CD14-positive monocyte (primary cell): ENCODE data around the gene BLZF1. TPM values are rescaled to one million over a fixed set of nuclear protein-coding genes. Genes with fewer than 3 reads are reported as not detected.
"Not testable (repeated sequence)": the region's sequence is repeated elsewhere in the genome, so short reads cannot be mapped to it uniquely, and the experiment has no call there.

Source experiments
- DNase-seq, 3 donors: peaks; one replicate each; pipeline ENCODE4 v3.0.0-alpha.2; 2011 to 2022
- H2AFZ ChIP-seq: 2 replicates; pipeline ENCODE4 v1.6.0; 2012; ENCODE audit warnings: mild to moderate bottlenecking, low read depth, low read length, inconsistent platforms; ENCODE audit not compliant: insufficient read depth, poor library complexity, severe bottlenecking
- H3K27ac ChIP-seq, 2 donors: 1 replicate in 1 of 2; 2 replicates in 1 of 2; pipeline ENCODE4 v1.5.1; 2012 to 2013; ENCODE audit warnings: low read length in 2 of 2, control low read depth in 1 of 2, inconsistent platforms in 1 of 2, low read depth in 1 of 2, mild to moderate bottlenecking in 1 of 2
- H3K27me3 ChIP-seq, 2 donors: one replicate each; pipeline versions ENCODE4 v1.6.0 to v1.6.1; 2011 to 2013; ENCODE audit warnings: low read length in 2 of 2; ENCODE audit not compliant: control insufficient read depth in 2 of 2, insufficient read depth in 2 of 2
- H3K36me3 ChIP-seq, 2 donors: replicated peaks in 1 of 2; 1 replicate in 1 of 2; 2 replicates in 1 of 2; pipeline versions ENCODE4 v1.5.1 to v1.6.1; 2012 to 2013; ENCODE audit warnings: low read length in 2 of 2, control low read depth in 1 of 2, inconsistent platforms in 1 of 2, mild to moderate bottlenecking in 1 of 2; ENCODE audit not compliant: insufficient read depth in 2 of 2, control insufficient read depth in 1 of 2
- H3K4me1 ChIP-seq, 2 donors: 1 replicate in 1 of 2; 2 replicates in 1 of 2; pipeline versions ENCODE4 v1.5.1 to v1.6.1; 2012 to 2013; ENCODE audit warnings: low read length in 2 of 2, control low read depth in 1 of 2, inconsistent platforms in 1 of 2, mild to moderate bottlenecking in 1 of 2, moderate library complexity in 1 of 2; ENCODE audit not compliant: insufficient read depth in 2 of 2, control insufficient read depth in 1 of 2
- H3K4me2 ChIP-seq: replicated peaks from 2 replicates; pipeline ENCODE3; 2012; ENCODE audit warnings: low read length, moderate library complexity, mild to moderate bottlenecking; ENCODE audit not compliant: poor library complexity, severe bottlenecking; ENCODE audit errors: extremely low read depth
- H3K4me3 ChIP-seq, 3 experiments: fragments of 200-600 bp in 1 of 3; sonication (generic) in 1 of 3; replicated peaks in 1 of 3; 1 replicate in 2 of 3; 2 replicates in 1 of 3; pipeline ENCODE4 v1.5.1; 2011 to 2013; ENCODE audit warnings: low read length in 3 of 3, mild to moderate bottlenecking in 3 of 3, control low read depth in 2 of 3, low read depth in 2 of 3, inconsistent platforms in 1 of 3, moderate library complexity in 1 of 3
- H3K79me2 ChIP-seq: 2 replicates; pipeline ENCODE4 v1.6.0; 2012; ENCODE audit warnings: mild to moderate bottlenecking, control low read depth, inconsistent platforms, low read length, moderate library complexity; ENCODE audit not compliant: insufficient read depth
- H3K9ac ChIP-seq: 2 replicates; pipeline ENCODE4 v1.6.0; 2017; ENCODE audit warnings: low read length, mild to moderate bottlenecking; ENCODE audit not compliant: insufficient read depth, poor library complexity, severe bottlenecking
- H3K9me3 ChIP-seq, 2 donors: replicated peaks in 1 of 2; 1 replicate in 1 of 2; 2 replicates in 1 of 2; pipeline versions ENCODE4 v1.5.1 to v1.6.1; 2012 to 2013; ENCODE audit warnings: low read length in 2 of 2, control low read depth in 1 of 2; ENCODE audit not compliant: control insufficient read depth in 1 of 2, insufficient read depth in 1 of 2
- H4K20me1 ChIP-seq: 2 replicates; pipeline ENCODE4 v1.6.0; 2012; ENCODE audit warnings: mild to moderate bottlenecking, low read length, control low read depth, moderate library complexity; ENCODE audit not compliant: insufficient read depth
- H3K27ac Mint-ChIP-seq, 7 donors: one replicate each; pipeline ENCODE4 v1.8.0; 2020; ENCODE audit warnings: mild to moderate bottlenecking in 7 of 7, mixed read lengths in 7 of 7, moderate library complexity in 6 of 7, inconsistent platforms in 2 of 7
- H3K27me3 Mint-ChIP-seq, 3 donors: one replicate each; pipeline ENCODE4 v1.8.0; 2021 to 2022; ENCODE audit warnings: low read depth in 3 of 3, mild to moderate bottlenecking in 3 of 3, mixed read lengths in 3 of 3, moderate library complexity in 3 of 3, inconsistent platforms in 1 of 3
- H3K36me3 Mint-ChIP-seq, 2 donors: one replicate each; pipeline ENCODE4 v1.8.0; 2020; ENCODE audit warnings: mixed read lengths in 2 of 2, inconsistent platforms in 1 of 2, mild to moderate bottlenecking in 1 of 2
- H3K4me1 Mint-ChIP-seq: one replicate; pipeline ENCODE4 v1.8.0; 2020; ENCODE audit warnings: mild to moderate bottlenecking, mixed read lengths
- H3K4me3 Mint-ChIP-seq, 2 donors: one replicate each; pipeline ENCODE4 v1.8.0; 2020; ENCODE audit warnings: mild to moderate bottlenecking in 2 of 2, mixed read lengths in 2 of 2, moderate library complexity in 1 of 2
- H3K9me3 Mint-ChIP-seq, 7 donors: one replicate each; pipeline ENCODE4 v1.8.0; 2020 to 2022; ENCODE audit warnings: mixed read lengths in 7 of 7, mild to moderate bottlenecking in 6 of 7, moderate library complexity in 6 of 7, inconsistent platforms in 2 of 7
- WGBS: methylation state at CpG from one replicate; pipeline ENCODE4 v1.1.5; 2013; ENCODE audit warnings: missing lambda C conversion rate; ENCODE audit not compliant: insufficient coverage; 5-methylcytosine and 5-hydroxymethylcytosine counted together
- intact Hi-C, 2 donors: fragments of 100-400 bp; cut with micrococcal nuclease; formaldehyde crosslinking; loops; one replicate each; pipeline versions ENCODE4 v1.15.0 to v1.15.1; 2023
- polyA plus RNA-seq, 3 donors: library from polyadenylated mRNA; depleted of rRNA in 1 of 3; unstranded in 2 of 3; stranded (reverse) in 1 of 3; fragments of 300-500 nt in 2 of 3; fragments of >200 nt in 1 of 3; fragmentation: Illumina TruSeq in 2 of 3; gene quantifications; 1 replicate in 2 of 3; 2 replicates in 1 of 3; pipeline ENCODE4 v1.2.3, GENCODE V29; 2012 to 2021
- TF ChIP-seq, protein P1 (sequence below): fragments of 200-600 bp; IDR thresholded peaks from one replicate; pipeline ENCODE4 v1.8.0; 2022; ENCODE audit warnings: antibody characterized with exemption, mild to moderate bottlenecking

BLZF1 gene
- polyA plus RNA-seq, 3 donors, result 4.8 to 7.9 (median 5.5) TPM

DNA sequence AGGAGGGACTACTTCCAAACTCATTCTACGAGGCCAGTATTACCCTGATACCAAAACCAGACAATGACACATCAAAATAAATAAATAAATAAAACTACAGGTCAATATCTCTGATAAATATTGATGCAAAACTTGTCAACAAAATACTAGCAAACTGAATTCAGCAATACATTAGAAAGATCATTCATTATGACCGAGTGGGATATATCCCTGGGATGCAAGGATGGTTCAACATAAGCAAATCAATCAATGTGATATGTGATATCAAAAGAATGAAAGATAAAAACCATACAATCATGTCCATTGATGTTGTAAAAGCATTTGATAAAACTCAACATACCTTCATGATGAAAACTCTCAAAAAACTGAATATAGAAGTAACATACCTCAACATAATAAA is 37.1 kb upstream of the BLZF1 start:
- WGBS, result no CpG with 5 or more reads among the region's 2 CpGs

DNA sequence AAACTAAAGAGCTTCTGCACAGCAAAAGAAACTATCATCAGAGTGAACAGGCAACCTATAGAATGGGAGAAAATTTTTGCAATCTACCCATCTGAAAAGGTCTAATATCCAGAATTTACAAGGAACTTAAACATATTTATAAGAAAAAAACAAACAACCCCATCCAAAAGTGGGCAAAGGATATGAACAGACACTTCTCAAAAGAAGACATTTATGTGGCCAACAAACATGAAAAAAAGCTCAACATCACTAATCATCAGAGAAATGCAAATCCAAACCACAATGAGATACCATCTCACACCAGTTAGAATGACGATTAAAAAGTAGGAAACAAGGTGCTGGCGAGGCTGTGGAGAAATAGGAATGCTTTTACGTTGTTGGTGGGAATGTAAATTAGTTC is 33.3 kb upstream of the BLZF1 start:
- WGBS, result no CpG with 5 or more reads among the region's 3 CpGs
- not testable (repeated sequence) for H3K36me3 Mint-ChIP-seq

More for the DNA sequence above, 37.1 kb upstream of the BLZF1 start:
- DNase-seq, result no peak
- Histone ChIP-seq H3K9ac (no peak overlapping the region), H3K4me2 (no peak overlapping the region), H4K20me1 (no peaks in the 10 kb centered on the region), H3K27ac (no peak overlapping the region), H3K79me2 (no peaks in the 10 kb centered on the region), H2AFZ (no peak overlapping the region), H3K9me3 (peaks cover 0 to 4% of the 10 kb centered on the region in 2 donors), H3K4me1 (peaks cover 11 to 14% of the 10 kb centered on the region in 2 donors), H3K4me3 (no peak overlapping the region), H3K27me3 (no peaks in the 10 kb centered on the region), H3K36me3 (no peaks in the 10 kb centered on the region)
- peaks cover 0 to 4% of the 10 kb centered on the region in 2 donors for H3K36me3 Mint-ChIP-seq
- peaks cover 12% of the 10 kb centered on the region for H3K4me1 Mint-ChIP-seq
- H3K9me3 Mint-ChIP-seq, result peaks cover 11 to 20% (median 15%) of the 10 kb centered on the region in 7 donors
- intact Hi-C loops, result no loop called here
- no peak overlapping the region for H3K27ac Mint-ChIP-seq
- no peak overlapping the region for H3K4me3 Mint-ChIP-seq
- no peaks in the 10 kb centered on the region for H3K27me3 Mint-ChIP-seq
- TF ChIP-seq, protein P1, sequence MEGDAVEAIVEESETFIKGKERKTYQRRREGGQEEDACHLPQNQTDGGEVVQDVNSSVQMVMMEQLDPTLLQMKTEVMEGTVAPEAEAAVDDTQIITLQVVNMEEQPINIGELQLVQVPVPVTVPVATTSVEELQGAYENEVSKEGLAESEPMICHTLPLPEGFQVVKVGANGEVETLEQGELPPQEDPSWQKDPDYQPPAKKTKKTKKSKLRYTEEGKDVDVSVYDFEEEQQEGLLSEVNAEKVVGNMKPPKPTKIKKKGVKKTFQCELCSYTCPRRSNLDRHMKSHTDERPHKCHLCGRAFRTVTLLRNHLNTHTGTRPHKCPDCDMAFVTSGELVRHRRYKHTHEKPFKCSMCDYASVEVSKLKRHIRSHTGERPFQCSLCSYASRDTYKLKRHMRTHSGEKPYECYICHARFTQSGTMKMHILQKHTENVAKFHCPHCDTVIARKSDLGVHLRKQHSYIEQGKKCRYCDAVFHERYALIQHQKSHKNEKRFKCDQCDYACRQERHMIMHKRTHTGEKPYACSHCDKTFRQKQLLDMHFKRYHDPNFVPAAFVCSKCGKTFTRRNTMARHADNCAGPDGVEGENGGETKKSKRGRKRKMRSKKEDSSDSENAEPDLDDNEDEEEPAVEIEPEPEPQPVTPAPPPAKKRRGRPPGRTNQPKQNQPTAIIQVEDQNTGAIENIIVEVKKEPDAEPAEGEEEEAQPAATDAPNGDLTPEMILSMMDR, result no peak

DNA sequence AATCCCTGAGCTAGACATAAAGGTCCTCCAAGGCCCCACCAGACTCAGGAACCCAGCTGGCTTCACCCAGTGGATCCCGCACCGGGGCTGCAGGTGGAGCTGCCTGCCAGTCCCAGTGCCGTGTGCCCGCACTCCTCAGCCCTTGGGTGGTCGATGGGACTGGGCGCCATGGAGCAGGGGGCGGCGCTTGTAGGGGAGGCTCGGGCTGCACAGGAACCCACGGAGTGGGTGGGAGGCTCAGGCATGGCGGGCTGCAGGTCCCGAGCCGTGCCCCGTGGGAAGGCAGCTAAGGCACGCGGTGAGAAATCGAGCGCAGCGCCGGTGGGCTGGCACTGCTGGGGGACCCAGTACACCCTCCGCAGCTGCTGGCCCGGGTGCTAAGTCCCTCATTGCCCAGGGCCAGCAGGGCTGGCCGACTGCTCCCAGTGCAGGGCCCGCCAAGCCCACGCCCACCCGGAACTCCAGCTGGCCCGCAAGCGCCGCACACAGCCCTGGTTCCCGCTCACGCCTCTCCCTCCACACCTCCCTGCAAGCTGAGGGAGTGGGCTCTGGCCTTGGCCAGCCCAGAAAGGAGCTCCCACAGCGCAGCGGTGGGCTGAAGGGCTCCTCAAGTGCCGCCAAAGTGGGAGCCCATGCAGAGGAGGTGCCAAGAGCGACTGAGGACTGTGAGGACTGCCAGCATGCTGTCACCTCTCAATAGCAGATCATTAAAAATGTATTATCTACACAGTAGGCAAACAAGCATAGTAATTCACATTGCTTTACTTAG is 30.9 kb upstream of the BLZF1 start:
- H3K27ac ChIP-seq, H3K36me3 ChIP-seq, H3K36me3 Mint-ChIP-seq, H3K27ac Mint-ChIP-seq, DNase-seq, H3K4me1 ChIP-seq, H2AFZ ChIP-seq, H3K27me3 ChIP-seq, H3K4me1 Mint-ChIP-seq, H3K4me3 Mint-ChIP-seq, H4K20me1 ChIP-seq, intact Hi-C loops, H3K27me3 Mint-ChIP-seq, H3K4me3 ChIP-seq, H3K9me3 ChIP-seq, H3K79me2 ChIP-seq, H3K4me2 ChIP-seq, H3K9ac ChIP-seq: not testable (repeated sequence)
- WGBS, result 98% methylated on average over 32 of the region's 35 CpGs
- peaks cover 1 to 24% (median 16%) of the 10 kb centered on the region in 7 donors for H3K9me3 Mint-ChIP-seq

More for the DNA sequence above, 33.3 kb upstream of the BLZF1 start:
- H3K9ac ChIP-seq, intact Hi-C loops, H3K27me3 ChIP-seq, H3K4me3 ChIP-seq, H3K79me2 ChIP-seq, H3K4me3 Mint-ChIP-seq, H3K27ac Mint-ChIP-seq, H3K4me1 Mint-ChIP-seq, H2AFZ ChIP-seq, H3K27ac ChIP-seq, H3K9me3 ChIP-seq, H3K36me3 ChIP-seq, H3K27me3 Mint-ChIP-seq, H3K4me1 ChIP-seq, DNase-seq, H3K4me2 ChIP-seq, H4K20me1 ChIP-seq: not testable (repeated sequence)
- H3K9me3 Mint-ChIP-seq, result peaks cover 5 to 23% (median 17%) of the 10 kb centered on the region in 7 donors
